ENCODE data around the gene PRRC2B. TPM values are rescaled to one million over a fixed set of nuclear protein-coding genes. Genes with fewer than 3 reads are reported as not detected.

Gene PRRC2B
- total and polyA plus RNA-seq, 11 donors, result 59.9 to 193 (median 118) TPM

DNA sequence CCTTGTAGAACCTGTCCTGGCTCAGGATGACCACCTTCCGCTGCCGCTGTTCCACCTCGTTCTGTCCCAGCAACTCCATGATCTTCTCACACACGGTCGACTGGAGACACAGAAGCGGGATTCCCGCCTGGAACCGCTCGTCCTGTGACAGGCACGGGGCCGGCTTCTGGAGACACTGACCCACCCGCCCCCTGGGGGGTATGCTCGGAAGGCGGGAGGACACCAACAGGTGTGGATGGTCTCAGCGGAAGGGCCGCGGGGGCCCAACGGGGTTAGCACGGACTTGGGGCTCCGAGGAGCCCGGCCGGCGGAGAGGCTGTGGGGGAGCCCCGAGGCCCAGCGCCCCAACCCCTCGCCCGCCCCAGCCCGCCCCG is 136.6 kb downstream of the PRRC2B start:
- H3K4me1 ChIP-seq, result peaks cover 3 to 20% (median 11%) of the 10 kb centered on the region in 12 donors
- no peaks in the 10 kb centered on the region for H3K9me3 ChIP-seq
- ATAC-seq, result peak in 2 of 4 donors; percentile 6 to 9
- H3K27me3 ChIP-seq, result no peaks in the 10 kb centered on the region
- TF ChIP-seq POLR2A (IDR thresholded peaks at IDR 0.05), result no peak
- TF ChIP-seq, protein P1, sequence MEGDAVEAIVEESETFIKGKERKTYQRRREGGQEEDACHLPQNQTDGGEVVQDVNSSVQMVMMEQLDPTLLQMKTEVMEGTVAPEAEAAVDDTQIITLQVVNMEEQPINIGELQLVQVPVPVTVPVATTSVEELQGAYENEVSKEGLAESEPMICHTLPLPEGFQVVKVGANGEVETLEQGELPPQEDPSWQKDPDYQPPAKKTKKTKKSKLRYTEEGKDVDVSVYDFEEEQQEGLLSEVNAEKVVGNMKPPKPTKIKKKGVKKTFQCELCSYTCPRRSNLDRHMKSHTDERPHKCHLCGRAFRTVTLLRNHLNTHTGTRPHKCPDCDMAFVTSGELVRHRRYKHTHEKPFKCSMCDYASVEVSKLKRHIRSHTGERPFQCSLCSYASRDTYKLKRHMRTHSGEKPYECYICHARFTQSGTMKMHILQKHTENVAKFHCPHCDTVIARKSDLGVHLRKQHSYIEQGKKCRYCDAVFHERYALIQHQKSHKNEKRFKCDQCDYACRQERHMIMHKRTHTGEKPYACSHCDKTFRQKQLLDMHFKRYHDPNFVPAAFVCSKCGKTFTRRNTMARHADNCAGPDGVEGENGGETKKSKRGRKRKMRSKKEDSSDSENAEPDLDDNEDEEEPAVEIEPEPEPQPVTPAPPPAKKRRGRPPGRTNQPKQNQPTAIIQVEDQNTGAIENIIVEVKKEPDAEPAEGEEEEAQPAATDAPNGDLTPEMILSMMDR (IDR thresholded peaks at IDR 0.05), result peak in 4 of 12 donors; percentile 8 to 43 (median 14)
- intact Hi-C loops (cut with DNase I), result loop anchor here in 1 of 10 donors (10.0 kb wide), 1 partner anchor 214 kb away; the partner anchor contains the start of gene RAPGEF1
- DNase-seq, result peak in 3 of 5 donors; percentile 38 to 47 (median 43)
- H3K36me3 ChIP-seq, result peaks cover 0 to 46% (median 39%) of the 10 kb centered on the region in 9 donors
- H3K4me3 ChIP-seq, result peak overlapping the region; percentile 71 to 100 (median 96)
- 0 to 4% (median 2%) methylated on average over 10 to 29 of the region's 29 CpGs for WGBS, 4 donors
- peak overlapping the region in 11 of 12 donors; percentile 77 to 96 (median 87) for H3K27ac ChIP-seq

GRCh38 chr9:131530920-131531832 is 137.3 kb downstream of the PRRC2B start, which contains the start of gene UCK1:
Gene UCK1 (minus strand): TSS chr9:131531263. CDS start chr9:131531174, 89 bp downstream.
- H3K4me3 ChIP-seq, result peak within 1 kb of the TSS; percentile 71 to 100 (median 96)
- ATAC-seq (peak; percentile 86 to 98 (median 98)), DNase-seq (peak; percentile 82 to 93 (median 85))
- TF ChIP-seq POLR2A (IDR thresholded peaks at IDR 0.05), result peak in 1 of 2 donors; percentile 77
- TF ChIP-seq, protein P1 (IDR thresholded peaks at IDR 0.05), result peak in 4 of 12 donors; percentile 1 to 22 (median 4)
- H3K27me3 ChIP-seq, result no peaks in the 10 kb centered on the region
- intact Hi-C loops (cut with DNase I), result loop anchor here in 1 of 10 donors (10.0 kb wide), 1 partner anchor 214 kb away; the partner anchor contains the start of gene RAPGEF1
- H3K36me3 ChIP-seq, result peaks cover 0 to 39% (median 32%) of the 10 kb centered on the region in 9 donors
- peak within 1 kb of the TSS; percentile 20 to 96 (median 86) for H3K27ac ChIP-seq
- peaks cover 3 to 20% (median 11%) of the 10 kb centered on the region in 12 donors for H3K4me1 ChIP-seq
- H3K9me3 ChIP-seq, result no peaks in the 10 kb centered on the region
- WGBS, 4 donors, result 5 to 16% (median 8%) methylated on average over 47 to 103 of the region's 103 CpGs

DNA sequence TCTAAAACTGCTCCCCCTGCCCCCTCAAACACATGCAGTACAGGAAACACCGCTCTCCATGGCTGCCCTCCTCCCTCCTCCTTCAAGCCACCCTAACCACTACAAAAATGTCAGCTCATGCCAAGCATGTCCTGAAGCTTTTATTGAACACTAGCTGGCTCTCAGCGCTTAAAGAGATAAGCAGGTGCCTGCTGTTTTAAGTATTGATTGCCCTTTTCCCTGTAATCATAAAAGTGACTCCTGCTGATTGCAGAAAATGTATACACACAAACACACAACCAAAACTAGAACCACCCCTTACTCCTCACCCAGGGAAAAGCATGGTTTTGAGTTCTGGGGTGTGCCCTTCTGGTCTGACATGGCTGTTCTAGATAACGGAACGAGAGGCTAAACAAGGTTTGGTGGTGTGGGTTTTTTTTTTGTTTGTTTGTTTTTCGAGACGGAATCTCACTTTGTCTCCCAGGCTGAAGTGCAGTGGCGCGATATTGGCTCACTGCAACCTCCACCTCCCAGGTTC is 140.9 kb downstream of the PRRC2B start:
- ATAC-seq (no peak), DNase-seq (no peak)
- peaks cover 3 to 19% (median 10%) of the 10 kb centered on the region in 12 donors for H3K4me1 ChIP-seq
- peaks cover 0 to 3% (median 0%) of the 10 kb centered on the region in 9 donors for H3K36me3 ChIP-seq
- H3K27ac ChIP-seq, result no peak overlapping the region
- no peaks in the 10 kb centered on the region for H3K9me3 ChIP-seq
- 46 to 59% (median 54%) methylated on average over 8 of the region's 8 CpGs for WGBS, 4 donors
- no peak overlapping the region for H3K4me3 ChIP-seq
- TF ChIP-seq, protein P1 (IDR thresholded peaks at IDR 0.05), result no peak
- TF ChIP-seq POLR2A (IDR thresholded peaks at IDR 0.05), result no peak
- intact Hi-C loops (cut with DNase I), result loop anchor here in 1 of 10 donors (10.0 kb wide), 1 partner anchor 210 kb away; the partner anchor contains the start of gene RAPGEF1
- no peaks in the 10 kb centered on the region for H3K27me3 ChIP-seq
